Kidney epithelial cell (primary cell): ENCODE measurements around the gene MRPL52. TPM values are rescaled to one million over a fixed set of nuclear protein-coding genes. Genes with fewer than 3 reads are reported as not detected.
"Not testable (repeated sequence)": the region's sequence is repeated elsewhere in the genome, so short reads cannot be mapped to it uniquely, and the experiment has no call there.

Experiments used
- DNase-seq: peaks from one replicate; pipeline ENCODE4 v3.0.0-alpha.2; 2010; ENCODE audit warnings: low read depth
- H3K27me3 ChIP-seq: 2 replicates; pipeline ENCODE4 v1.6.0; 2011; ENCODE audit warnings: low read length; ENCODE audit not compliant: control insufficient read depth, insufficient read depth
- H3K36me3 ChIP-seq: 2 replicates; pipeline ENCODE4 v1.5.1; 2011; ENCODE audit warnings: low read length; ENCODE audit not compliant: control insufficient read depth, insufficient read depth
- H3K4me3 ChIP-seq: 2 replicates; pipeline ENCODE4 v1.5.1; 2011; ENCODE audit warnings: low read depth, mild to moderate bottlenecking, control low read depth, low read length
- total RNA-seq: library from RNA; depleted of rRNA; stranded (reverse); fragments of >200 nt; gene quantifications from 2 replicates; pipeline ENCODE4 v1.2.3, GENCODE V29; 2015
- TF ChIP-seq, protein P1 (sequence below): IDR thresholded peaks from 2 replicates; pipeline ENCODE4 v1.5.1; 2011; ENCODE audit warnings: mild to moderate bottlenecking, moderate library complexity, low read length, control low read depth, inconsistent platforms; ENCODE audit not compliant: insufficient read depth, poor library complexity, severe bottlenecking

MRPL52 gene
- total RNA-seq, 1 donor from 2014 or later: 362 TPM

DNA sequence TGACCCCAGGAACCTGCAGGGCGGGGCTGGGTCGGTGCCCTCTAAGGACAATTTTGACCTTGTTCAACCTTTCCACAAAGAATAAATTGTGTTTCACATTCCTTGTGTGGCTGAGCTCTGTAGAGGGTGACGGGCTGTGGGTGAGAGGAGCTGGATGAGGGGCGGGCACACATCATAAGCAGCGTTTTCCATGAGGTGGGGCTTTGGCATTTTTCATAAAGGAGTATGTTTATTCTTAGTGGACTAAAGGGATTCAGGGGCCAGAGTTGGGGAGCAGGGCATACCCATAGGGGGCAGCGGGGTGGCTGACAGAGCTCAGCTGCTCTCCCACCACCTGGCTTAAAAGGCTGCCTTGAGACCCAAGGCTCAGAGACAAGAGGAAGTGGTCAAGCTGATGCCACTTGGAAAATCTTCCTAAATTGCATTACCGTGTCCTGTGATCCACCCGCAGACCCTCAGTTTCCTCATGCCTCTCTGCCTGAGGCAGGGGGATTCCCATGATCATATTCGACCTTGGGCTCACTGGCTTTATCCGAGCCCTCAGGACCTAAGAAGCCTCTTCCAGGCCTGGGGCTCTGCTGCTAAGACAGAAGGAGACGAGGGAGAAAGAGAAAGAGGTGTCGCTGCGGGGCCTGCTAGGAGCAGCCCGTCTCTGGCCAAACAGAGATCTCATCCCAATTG is 18.1 kb downstream of the MRPL52 start:
- H3K36me3 ChIP-seq: peaks cover 4% of the 10 kb centered on the region
- no peaks in the 10 kb centered on the region for H3K27me3 ChIP-seq
- TF ChIP-seq, protein P1, sequence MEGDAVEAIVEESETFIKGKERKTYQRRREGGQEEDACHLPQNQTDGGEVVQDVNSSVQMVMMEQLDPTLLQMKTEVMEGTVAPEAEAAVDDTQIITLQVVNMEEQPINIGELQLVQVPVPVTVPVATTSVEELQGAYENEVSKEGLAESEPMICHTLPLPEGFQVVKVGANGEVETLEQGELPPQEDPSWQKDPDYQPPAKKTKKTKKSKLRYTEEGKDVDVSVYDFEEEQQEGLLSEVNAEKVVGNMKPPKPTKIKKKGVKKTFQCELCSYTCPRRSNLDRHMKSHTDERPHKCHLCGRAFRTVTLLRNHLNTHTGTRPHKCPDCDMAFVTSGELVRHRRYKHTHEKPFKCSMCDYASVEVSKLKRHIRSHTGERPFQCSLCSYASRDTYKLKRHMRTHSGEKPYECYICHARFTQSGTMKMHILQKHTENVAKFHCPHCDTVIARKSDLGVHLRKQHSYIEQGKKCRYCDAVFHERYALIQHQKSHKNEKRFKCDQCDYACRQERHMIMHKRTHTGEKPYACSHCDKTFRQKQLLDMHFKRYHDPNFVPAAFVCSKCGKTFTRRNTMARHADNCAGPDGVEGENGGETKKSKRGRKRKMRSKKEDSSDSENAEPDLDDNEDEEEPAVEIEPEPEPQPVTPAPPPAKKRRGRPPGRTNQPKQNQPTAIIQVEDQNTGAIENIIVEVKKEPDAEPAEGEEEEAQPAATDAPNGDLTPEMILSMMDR: peak; percentile 30
- H3K4me3 ChIP-seq: no peak overlapping the region
- DNase-seq: no peak

DNA sequence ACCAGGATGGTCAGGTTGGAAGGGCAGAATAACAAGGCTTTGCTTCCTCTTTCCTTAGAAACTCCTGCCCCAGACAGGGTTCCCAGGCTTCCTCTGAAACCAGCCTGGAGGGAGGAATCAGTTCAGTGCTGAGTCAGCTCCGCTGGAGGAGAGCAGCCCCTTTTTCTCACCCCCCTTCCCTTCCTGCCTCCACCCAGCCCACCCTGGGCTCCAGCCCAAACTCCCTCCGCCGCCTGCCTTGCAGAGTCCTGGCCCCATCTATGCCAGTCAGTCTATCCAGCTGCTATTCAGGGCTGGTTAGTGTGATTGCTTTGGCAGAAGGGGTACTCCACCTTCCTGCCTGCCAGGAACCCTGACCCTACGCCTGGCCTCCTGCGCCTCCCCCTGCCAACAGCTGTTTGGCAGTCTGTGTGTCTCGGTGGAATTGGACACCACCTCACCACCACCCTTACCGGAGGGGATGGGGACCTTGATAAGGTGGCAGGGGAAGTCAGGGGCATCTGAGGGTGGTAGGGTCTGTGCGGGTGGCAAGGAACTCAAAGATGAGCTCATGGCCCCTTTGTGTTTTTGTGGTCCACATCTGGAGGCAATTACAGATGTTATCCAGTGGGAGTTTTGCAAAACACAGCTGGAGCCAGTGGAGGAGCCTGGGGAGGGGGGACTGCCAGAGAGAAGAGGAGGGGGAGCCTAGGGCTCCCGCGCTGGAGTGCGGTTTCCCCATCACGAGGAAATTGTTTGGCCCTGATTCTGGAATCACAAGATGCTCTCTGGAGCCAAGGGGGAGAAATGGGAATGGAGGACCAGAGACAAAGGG is 18.9 kb downstream of the MRPL52 start:
- DNase-seq: no peak
- TF ChIP-seq, protein P1: no peak
- Histone ChIP-seq H3K27me3 (no peaks in the 10 kb centered on the region), H3K4me3 (no peak overlapping the region), H3K36me3 (peaks cover 4% of the 10 kb centered on the region)

DNA sequence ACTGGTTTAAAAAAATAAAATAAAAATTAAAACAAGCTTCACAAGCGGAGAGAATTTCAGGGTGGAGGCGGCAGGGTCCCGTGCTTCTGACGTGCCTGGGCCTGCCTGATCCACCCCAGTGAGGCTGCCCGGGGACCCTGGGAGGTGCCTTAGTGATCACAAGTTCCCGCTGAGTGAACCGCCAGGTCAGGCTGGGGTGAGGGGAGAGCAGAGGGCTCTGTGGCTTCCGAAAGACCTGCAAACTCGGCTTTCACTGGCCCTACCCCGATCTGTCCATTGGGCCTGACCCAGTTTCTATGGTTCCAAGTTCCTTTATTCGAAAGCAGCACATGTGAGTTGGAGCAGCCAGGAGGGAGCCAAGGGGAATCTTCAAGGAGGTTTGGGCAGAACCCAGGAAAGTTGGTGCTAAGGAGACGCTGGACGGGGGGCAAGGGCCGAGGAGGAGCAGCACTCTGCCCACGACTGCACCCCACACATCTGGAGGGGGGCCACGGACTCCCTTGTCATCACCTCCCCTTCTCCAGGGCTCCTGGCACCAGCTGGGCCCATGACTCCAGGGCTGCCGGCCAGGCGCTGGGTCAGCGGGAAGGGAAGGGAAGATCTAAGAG is 19.6 kb downstream of the MRPL52 start:
- Histone ChIP-seq H3K27me3 (no peaks in the 10 kb centered on the region), H3K4me3 (no peak overlapping the region), H3K36me3 (peaks cover 4% of the 10 kb centered on the region)
- DNase-seq: no peak
- TF ChIP-seq, protein P1: no peak

DNA sequence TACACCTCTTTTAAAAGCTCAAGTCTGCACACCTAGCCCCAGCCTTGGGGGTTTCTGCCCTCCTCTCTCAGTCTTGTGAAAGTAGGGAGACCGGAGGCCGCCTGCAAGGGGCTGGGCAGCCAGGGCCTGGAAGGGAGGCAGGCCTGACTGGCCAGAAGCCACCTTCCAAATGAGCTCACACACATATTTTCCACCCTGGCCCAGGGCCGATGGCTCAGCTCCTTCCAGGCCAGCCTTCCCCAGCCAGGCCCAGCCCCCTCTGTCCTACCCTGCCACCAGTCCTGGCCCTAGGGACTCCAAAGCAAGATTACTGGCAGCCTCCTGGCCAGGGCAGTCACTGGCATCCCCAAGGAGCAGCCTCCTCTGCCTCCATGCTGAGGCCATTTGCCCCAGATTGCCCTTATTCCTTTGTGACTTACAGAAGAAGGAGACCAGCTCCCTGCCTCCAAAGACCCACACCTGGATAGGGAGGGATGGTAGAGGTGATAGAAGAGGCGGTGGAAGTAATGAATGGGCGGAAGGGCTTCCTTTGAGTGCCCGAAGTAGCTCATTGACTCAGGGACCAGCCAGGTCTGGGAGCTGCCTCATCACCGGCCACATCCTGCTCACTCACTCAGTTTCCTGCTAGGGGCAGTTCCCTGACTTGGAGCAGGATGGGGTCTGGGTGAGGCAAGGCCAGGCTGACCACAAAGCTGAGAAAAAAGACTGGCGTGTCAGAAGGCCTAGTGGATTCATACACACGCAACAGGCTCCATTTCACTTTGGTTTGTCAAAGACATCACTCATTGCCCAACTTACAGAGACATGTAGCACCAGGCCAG is 21.5 kb downstream of the MRPL52 start:
- TF ChIP-seq, protein P1: no peak
- Histone ChIP-seq H3K36me3 (peaks cover 4% of the 10 kb centered on the region), H3K27me3 (no peaks in the 10 kb centered on the region), H3K4me3 (no peak overlapping the region)
- DNase-seq: peak; percentile 76

DNA sequence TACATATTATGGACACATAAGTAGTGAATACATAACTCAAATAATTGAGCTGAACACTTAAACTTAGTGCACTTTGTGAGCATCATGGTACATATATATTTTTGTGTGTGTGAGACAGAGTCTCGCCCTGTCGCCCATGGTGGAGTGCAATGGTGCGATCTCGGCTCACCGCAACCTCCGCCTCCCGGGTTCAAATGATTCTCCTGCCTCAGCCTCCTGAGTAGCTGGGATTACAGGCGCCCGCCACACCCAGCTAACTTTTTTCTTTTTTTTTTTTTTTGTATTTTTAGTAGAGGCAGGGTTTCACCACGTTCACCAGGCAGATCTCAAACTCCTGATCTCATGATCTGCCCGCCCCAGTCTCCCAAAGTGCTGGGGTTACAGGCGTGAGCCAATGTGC is 22.5 kb downstream of the MRPL52 start:
- not testable (repeated sequence) for H3K27me3 ChIP-seq, H3K4me3 ChIP-seq, DNase-seq, H3K36me3 ChIP-seq

DNA sequence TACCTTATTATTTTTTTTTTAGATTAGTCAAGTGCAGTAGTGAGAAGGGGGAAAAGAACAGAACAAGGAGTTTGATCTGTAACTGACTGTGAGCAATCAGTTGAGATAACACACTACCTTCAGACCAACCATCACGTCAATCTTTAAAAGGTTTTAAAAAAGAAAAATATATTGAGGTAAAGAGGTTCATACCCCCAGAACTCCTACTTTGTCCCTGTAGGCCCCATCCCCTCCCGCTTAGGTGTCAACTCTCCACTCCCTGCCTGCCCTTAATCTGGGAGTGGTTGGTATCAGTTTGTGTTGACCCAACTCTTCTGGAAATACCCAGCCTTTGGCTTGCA is 22.9 kb downstream of the MRPL52 start:
- Histone ChIP-seq H3K4me3 (no peak overlapping the region), H3K36me3 (no peaks in the 10 kb centered on the region)
- TF ChIP-seq, protein P1: no peak

More for the DNA sequence above, 22.9 kb downstream of the MRPL52 start:
- H3K27me3 ChIP-seq: no peaks in the 10 kb centered on the region
- DNase-seq: no peak
